Muscle layer of colon (tissue), 2 donors: ENCODE results near the gene SMAD4.
"Not testable (repeated sequence)": the region's sequence is repeated elsewhere in the genome, so short reads cannot be mapped to it uniquely, and the experiment has no call there.

Source experiments
- H3K27ac ChIP-seq: one replicate; pipeline ENCODE4 v1.7.0; 2013; ENCODE audit warnings: low read depth, mild to moderate bottlenecking, low read length, moderate library complexity
- H3K27me3 ChIP-seq, 2 donors: one replicate each; pipeline ENCODE4 v1.7.0; 2013; ENCODE audit warnings: low read length in 2 of 2, mild to moderate bottlenecking in 2 of 2; ENCODE audit not compliant: insufficient read depth in 2 of 2, control insufficient read depth in 1 of 2
- H3K36me3 ChIP-seq: one replicate; pipeline ENCODE4 v1.7.0; 2013; ENCODE audit warnings: mild to moderate bottlenecking, low read length; ENCODE audit not compliant: insufficient read depth
- H3K4me1 ChIP-seq: one replicate; pipeline ENCODE4 v1.7.0; 2013; ENCODE audit warnings: mild to moderate bottlenecking, low read length; ENCODE audit not compliant: insufficient read depth
- H3K4me3 ChIP-seq, 2 donors: one replicate each; pipeline ENCODE4 v1.7.0; 2013; ENCODE audit warnings: low read length in 2 of 2, low read depth in 1 of 2, mild to moderate bottlenecking in 1 of 2, moderate library complexity in 1 of 2
- H3K9ac ChIP-seq: one replicate; pipeline ENCODE4 v1.7.0; 2013; ENCODE audit warnings: low read length
- H3K9me3 ChIP-seq: one replicate; pipeline ENCODE4 v1.7.0; 2013; ENCODE audit warnings: mild to moderate bottlenecking, low read length
- donor health status: abdominal sarcoma.
- donor health status: Adenocarcinoma of cecum.

SMAD4 gene

GRCh38 chr18:51098513-51098912, 68.5 kb downstream of the SMAD4 start:
- no peak overlapping the region for H3K27ac ChIP-seq
- peaks cover 12% of the 10 kb centered on the region for H3K4me1 ChIP-seq
- H3K9me3 ChIP-seq, result no peaks in the 10 kb centered on the region
- H3K9ac ChIP-seq, result no peak overlapping the region
- no peaks in the 10 kb centered on the region for H3K36me3 ChIP-seq
- no peaks in the 10 kb centered on the region for H3K27me3 ChIP-seq
- H3K4me3 ChIP-seq, result no peak overlapping the region

DNA sequence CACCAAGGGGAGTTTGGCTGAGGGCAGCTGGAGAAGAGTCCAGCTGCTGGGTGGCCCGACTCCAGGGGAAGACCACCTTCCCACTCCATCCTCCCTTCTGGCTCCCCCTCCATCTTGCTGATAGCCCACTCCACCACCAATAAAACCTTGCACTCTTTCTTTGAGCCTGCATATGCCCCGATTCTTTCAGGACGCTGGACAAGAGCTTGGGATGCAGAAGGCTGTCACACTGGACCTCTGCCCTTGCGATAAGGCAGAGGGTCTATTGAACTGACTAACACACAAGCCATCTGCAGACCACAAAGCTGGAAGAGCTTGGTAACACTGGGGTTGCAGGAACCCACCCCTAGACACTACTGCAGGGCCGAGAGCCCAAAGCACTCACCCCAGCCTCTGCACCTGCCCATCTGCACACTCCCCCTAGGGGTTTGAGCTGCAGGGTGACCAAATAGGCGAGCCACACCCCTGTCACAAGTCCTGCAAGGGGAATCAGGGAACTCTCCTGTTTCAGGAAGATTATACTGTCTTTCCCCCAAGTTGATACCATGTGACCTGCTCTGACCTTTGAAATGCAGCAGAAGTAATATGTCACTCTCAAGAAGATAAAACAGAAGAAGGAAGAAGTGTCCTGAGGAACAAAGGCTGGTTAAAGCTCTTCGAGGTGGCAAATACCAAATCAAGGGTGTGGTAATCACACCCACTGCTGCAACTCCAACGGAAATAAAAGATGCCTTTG, 70.5 kb downstream of the SMAD4 start:
- no peak overlapping the region for H3K27ac ChIP-seq
- no peak overlapping the region for H3K9ac ChIP-seq
- no peak overlapping the region for H3K4me3 ChIP-seq
- H3K27me3 ChIP-seq, result no peaks in the 10 kb centered on the region
- no peaks in the 10 kb centered on the region for H3K36me3 ChIP-seq
- H3K4me1 ChIP-seq, result peaks cover 12% of the 10 kb centered on the region
- no peaks in the 10 kb centered on the region for H3K9me3 ChIP-seq

DNA sequence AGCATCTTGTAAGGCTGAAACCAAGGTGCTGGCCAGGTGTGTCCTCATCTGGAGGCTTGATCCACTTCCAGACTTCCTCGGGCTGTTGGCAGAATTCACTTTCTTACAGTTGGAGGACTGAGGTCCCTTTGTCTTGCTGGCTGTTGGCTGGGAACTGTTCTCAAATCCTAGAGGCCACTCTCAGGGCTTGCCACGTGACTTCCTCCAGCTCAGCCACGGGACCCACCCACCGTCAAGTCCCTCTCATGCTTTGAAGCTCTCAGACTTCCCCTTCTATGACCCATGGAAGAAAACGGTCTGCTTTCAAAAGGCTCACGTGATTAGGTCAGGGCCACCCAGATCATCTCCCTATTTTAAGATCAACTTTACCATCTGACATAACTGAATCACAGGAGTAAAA, 77.1 kb downstream of the SMAD4 start:
- Histone ChIP-seq H3K4me1 (no peaks in the 10 kb centered on the region), H3K27ac (no peak overlapping the region), H3K9me3 (no peaks in the 10 kb centered on the region), H3K27me3 (no peaks in the 10 kb centered on the region), H3K36me3 (no peaks in the 10 kb centered on the region), H3K4me3 (no peak overlapping the region), H3K9ac (no peak overlapping the region)

- Histone ChIP-seq H3K4me3 (no peak overlapping the region), H3K9ac (no peak overlapping the region), H3K4me1 (no peaks in the 10 kb centered on the region), H3K27ac (no peak overlapping the region), H3K9me3 (no peaks in the 10 kb centered on the region), H3K36me3 (no peaks in the 10 kb centered on the region), H3K27me3 (no peaks in the 10 kb centered on the region)
Observed at GRCh38 chr18:51107598-51108305, 77.7 kb downstream of the SMAD4 start.

DNA sequence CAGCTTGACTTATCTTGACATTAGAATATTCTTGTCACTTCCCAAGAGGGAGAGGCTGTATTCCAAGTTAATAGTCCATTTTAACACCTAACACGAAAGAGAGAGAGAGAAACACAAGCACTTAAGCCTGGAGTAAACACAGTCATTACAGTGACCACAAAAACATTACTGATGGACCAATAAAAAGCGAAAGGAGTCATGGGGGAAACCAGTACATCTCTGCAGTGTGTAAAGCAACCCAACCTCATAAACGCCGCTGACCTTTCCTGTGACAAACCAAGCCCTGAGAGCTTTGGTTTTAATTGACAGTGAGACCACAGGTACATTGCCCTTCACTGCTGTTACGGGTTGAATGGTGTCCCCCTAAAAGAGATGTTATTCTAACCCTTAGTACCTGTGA, 78.3 kb downstream of the SMAD4 start:
- Histone ChIP-seq H3K9ac (no peak overlapping the region), H3K36me3 (no peaks in the 10 kb centered on the region), H3K4me3 (no peak overlapping the region), H3K27me3 (no peaks in the 10 kb centered on the region), H3K27ac (no peak overlapping the region), H3K4me1 (no peaks in the 10 kb centered on the region), H3K9me3 (no peaks in the 10 kb centered on the region)

DNA sequence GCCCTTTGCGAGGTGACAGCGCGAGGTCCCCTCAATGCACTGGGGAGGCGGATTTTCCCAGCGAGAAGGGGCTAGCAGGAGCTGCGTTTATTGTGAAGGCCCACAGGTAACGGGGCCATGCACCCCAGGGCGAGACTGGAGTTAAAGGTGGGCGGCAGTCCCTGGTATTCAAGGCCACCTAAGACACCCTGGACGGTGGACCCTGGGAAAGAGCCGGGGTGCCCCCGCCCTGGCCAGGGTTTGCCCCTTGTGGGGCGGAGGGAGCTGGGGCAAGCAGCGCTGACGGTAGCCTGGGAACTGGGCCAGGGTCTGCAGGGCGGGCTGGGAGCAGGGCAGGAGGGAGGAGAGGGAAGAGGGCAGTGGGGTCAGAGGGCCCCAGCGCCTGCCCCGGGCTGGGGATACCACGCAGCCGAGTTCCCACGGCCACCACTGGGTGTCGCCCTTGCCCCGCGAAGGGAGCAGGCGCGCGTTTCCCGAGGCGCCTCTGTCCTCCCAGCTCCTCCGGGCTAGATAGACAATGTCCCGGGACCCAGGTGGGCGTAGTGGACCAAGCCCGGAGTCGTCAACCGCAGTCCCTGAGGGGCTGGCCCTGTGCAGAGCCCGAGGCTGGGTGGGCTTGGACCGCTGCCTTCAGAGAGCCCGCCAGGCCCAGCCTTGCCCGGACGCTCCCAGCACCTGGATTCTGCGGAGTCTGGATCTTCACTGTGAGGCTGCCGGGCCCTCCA, 80.2 kb downstream of the SMAD4 start:
- Histone ChIP-seq H3K4me1 (no peaks in the 10 kb centered on the region), H3K4me3 (peak overlapping the region in 1 of 2 donors; percentile 32), H3K9me3 (no peaks in the 10 kb centered on the region), H3K27ac (no peak overlapping the region), H3K27me3 (no peaks in the 10 kb centered on the region), H3K36me3 (no peaks in the 10 kb centered on the region), H3K9ac (no peak overlapping the region)

GRCh38 chr18:51111633-51112355, 81.8 kb downstream of the SMAD4 start:
- H3K4me3 ChIP-seq, H3K27me3 ChIP-seq, H3K4me1 ChIP-seq, H3K36me3 ChIP-seq, H3K9me3 ChIP-seq, H3K27ac ChIP-seq, H3K9ac ChIP-seq: not testable (repeated sequence)

- not testable (repeated sequence) for H3K27me3 ChIP-seq, H3K4me3 ChIP-seq, H3K4me1 ChIP-seq, H3K9ac ChIP-seq, H3K9me3 ChIP-seq, H3K36me3 ChIP-seq, H3K27ac ChIP-seq
Observed at GRCh38 chr18:51116996-51117395, 87.0 kb downstream of the SMAD4 start.

- H3K9ac ChIP-seq, H3K4me1 ChIP-seq, H3K9me3 ChIP-seq, H3K27ac ChIP-seq, H3K36me3 ChIP-seq, H3K4me3 ChIP-seq, H3K27me3 ChIP-seq: not testable (repeated sequence)
Observed at GRCh38 chr18:51119561-51119960, 89.5 kb downstream of the SMAD4 start.

- not testable (repeated sequence) for H3K4me3 ChIP-seq, H3K4me1 ChIP-seq, H3K27me3 ChIP-seq, H3K9ac ChIP-seq, H3K9me3 ChIP-seq, H3K27ac ChIP-seq, H3K36me3 ChIP-seq
Observed at GRCh38 chr18:51119976-51120375, 90.0 kb downstream of the SMAD4 start.

GRCh38 chr18:51120809-51121596, 91.0 kb downstream of the SMAD4 start:
- no peaks in the 10 kb centered on the region for H3K27me3 ChIP-seq
- H3K4me1 ChIP-seq, result no peaks in the 10 kb centered on the region
- no peaks in the 10 kb centered on the region for H3K9me3 ChIP-seq
- no peak overlapping the region for H3K4me3 ChIP-seq
- H3K9ac ChIP-seq, result no peak overlapping the region
- H3K27ac ChIP-seq, result no peak overlapping the region
- no peaks in the 10 kb centered on the region for H3K36me3 ChIP-seq
